PFSK-1 (cell line): ENCODE results near the gene HINT2.

Experiments used
- FOXP2 ChIP-seq: optimal IDR thresholded peaks from 2 replicates; pipeline ENCODE3; 2011; ENCODE audit warnings: borderline replicate concordance, control low read depth, inconsistent platforms; ENCODE audit not compliant: insufficient read depth; ENCODE audit errors: extremely low read length, extremely low read depth
- POLR2AphosphoS5 ChIP-seq: IDR thresholded peaks from 2 replicates; pipeline ENCODE4 v1.6.1; 2012; ENCODE audit warnings: low read depth, mild to moderate bottlenecking, control low read depth, low read length, moderate library complexity
- SIN3A ChIP-seq: IDR thresholded peaks from 2 replicates; pipeline ENCODE4 v1.6.1; 2012; ENCODE audit warnings: mild to moderate bottlenecking, low read length, moderate library complexity, borderline replicate concordance; ENCODE audit not compliant: insufficient read depth
- TAF1 ChIP-seq: IDR thresholded peaks from 2 replicates; pipeline ENCODE4 v1.6.1; 2012; ENCODE audit warnings: low read length, control low read depth, borderline replicate concordance; ENCODE audit not compliant: insufficient read depth
- TF ChIP-seq, protein P1 (sequence below), 2 experiments: IDR thresholded peaks; 2 replicates each; pipeline versions ENCODE4 v1.6.1 to v1.8.0; 2011 to 2012; ENCODE audit warnings: low read depth in 2 of 2, low read length in 2 of 2, control low read depth in 1 of 2, inconsistent platforms in 1 of 2, mild to moderate bottlenecking in 1 of 2, moderate library complexity in 1 of 2; ENCODE audit not compliant: insufficient read depth in 1 of 2

The HINT2 gene

DNA sequence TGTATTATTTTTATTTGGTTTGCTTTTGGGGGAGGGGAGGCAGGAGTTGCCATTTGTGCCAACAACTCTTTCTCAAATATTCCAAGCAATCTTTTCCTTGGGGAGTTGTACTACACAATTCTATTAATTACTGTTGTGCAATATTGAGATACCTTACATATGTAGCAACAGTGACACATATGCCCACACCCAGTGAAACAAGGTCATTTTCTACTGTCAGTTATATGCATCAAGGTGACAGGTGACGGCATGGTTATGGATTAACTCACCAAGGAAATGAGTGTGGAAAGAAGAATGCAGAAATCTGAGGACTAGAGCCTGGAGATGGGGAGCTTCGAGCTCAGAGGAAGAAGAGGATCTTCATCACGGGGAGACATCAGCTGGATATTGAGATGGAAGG lies 42.9 kb downstream of the HINT2 start:
- TF ChIP-seq, protein P1, sequence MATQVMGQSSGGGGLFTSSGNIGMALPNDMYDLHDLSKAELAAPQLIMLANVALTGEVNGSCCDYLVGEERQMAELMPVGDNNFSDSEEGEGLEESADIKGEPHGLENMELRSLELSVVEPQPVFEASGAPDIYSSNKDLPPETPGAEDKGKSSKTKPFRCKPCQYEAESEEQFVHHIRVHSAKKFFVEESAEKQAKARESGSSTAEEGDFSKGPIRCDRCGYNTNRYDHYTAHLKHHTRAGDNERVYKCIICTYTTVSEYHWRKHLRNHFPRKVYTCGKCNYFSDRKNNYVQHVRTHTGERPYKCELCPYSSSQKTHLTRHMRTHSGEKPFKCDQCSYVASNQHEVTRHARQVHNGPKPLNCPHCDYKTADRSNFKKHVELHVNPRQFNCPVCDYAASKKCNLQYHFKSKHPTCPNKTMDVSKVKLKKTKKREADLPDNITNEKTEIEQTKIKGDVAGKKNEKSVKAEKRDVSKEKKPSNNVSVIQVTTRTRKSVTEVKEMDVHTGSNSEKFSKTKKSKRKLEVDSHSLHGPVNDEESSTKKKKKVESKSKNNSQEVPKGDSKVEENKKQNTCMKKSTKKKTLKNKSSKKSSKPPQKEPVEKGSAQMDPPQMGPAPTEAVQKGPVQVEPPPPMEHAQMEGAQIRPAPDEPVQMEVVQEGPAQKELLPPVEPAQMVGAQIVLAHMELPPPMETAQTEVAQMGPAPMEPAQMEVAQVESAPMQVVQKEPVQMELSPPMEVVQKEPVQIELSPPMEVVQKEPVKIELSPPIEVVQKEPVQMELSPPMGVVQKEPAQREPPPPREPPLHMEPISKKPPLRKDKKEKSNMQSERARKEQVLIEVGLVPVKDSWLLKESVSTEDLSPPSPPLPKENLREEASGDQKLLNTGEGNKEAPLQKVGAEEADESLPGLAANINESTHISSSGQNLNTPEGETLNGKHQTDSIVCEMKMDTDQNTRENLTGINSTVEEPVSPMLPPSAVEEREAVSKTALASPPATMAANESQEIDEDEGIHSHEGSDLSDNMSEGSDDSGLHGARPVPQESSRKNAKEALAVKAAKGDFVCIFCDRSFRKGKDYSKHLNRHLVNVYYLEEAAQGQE (IDR thresholded peaks at IDR 0.05; ENCODE audit: insufficient read depth in 1 of 2, low read depth in 2 of 2, low read length in 2 of 2), result no peak
- TF ChIP-seq SIN3A (no peak), FOXP2 (no peak), TAF1 (no peak), POLR2AphosphoS5 (no peak)

DNA sequence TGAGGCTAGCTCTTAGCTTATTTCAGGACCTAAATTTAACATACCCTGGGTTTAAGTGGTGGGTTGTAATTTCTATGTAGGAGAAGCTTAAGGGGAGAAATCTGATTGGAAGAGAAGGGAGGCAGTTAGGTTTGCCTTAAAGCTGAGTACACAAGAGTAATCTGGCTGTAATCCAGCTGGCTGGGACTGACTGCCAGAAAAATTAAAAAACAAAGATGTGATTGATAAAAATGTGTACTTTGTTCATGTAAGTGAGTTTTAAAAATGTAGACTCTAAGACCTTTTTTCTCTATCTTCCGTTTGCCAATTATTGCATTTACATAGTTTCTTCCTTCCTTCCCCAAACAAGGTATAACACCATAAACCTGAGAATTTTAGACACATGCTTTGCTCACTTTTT lies 43.3 kb downstream of the HINT2 start:
- TF ChIP-seq SIN3A, result no peak
- no peak for TF ChIP-seq TAF1
- no peak for TF ChIP-seq POLR2AphosphoS5
- TF ChIP-seq, protein P1 (IDR thresholded peaks at IDR 0.05; ENCODE audit: insufficient read depth in 1 of 2, low read depth in 2 of 2, low read length in 2 of 2), result no peak
- TF ChIP-seq FOXP2, result no peak

DNA sequence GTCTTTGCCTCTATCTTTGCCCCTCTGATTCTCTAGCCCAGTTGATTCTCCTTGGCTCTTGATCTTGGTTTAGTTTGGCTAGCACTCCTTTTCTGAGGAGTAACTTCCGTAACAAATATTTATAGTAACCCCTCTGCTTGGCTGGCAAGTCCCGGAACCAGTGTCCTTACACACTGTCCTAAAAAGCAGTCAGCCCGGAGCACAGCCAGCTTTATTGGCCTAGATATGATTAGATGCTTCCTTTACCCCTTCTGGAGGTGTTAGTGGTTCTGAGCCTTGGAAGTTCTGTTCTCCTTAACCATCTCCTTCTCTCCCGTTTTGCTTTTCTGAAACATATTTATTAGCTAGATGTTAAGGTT lies 43.8 kb downstream of the HINT2 start:
- TF ChIP-seq, protein P1 (IDR thresholded peaks at IDR 0.05; ENCODE audit: insufficient read depth in 1 of 2, low read depth in 2 of 2, low read length in 2 of 2), result no peak
- TF ChIP-seq TAF1 (no peak), POLR2AphosphoS5 (no peak), SIN3A (no peak), FOXP2 (no peak)

DNA sequence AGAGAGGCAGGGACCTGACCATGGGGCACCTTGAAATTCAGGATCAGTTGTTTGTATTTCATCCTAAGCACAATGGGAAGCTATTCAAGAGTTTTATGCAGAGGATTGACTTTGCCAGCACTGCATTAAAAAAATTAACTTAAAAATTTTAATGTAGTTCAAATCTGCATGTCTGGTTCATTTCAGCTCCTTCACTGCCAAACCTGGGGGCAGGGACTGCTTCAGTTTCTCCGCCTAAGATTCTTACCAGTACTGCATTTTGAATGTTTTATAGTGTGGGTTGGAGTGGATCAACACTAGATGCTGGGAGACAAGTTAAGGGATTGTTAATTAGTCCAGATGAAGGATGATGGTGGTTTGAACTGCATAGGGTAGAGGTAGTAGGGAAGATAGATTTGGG lies 45.1 kb downstream of the HINT2 start:
- TF ChIP-seq FOXP2 (no peak), POLR2AphosphoS5 (no peak), TAF1 (no peak), SIN3A (no peak)
- TF ChIP-seq, protein P1 (IDR thresholded peaks at IDR 0.05; ENCODE audit: insufficient read depth in 1 of 2, low read depth in 2 of 2, low read length in 2 of 2), result no peak

DNA sequence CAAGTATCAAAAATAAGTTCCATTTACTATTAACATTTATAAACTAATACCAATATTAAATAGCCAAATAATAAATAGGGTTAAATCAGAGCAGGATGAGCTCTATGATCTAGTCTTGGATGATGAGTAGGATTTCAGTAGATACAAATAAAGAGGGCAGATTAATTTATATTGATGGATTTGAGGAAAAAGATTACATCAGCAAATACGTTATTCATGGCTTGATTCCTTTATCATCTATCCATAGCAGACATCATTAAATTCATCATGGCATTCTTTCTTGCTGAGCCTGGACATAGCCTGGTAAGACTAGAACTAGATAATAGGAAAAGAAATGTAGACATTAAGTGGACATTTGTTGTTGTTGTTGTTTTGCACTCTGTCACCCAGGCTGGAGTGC lies 47.4 kb downstream of the HINT2 start:
- TF ChIP-seq SIN3A (no peak), TAF1 (no peak), FOXP2 (no peak)
